Putamen (tissue), 1 donor: Measurements from ENCODE around the gene PDGFB.

Experiments used
- DNase-seq: peaks from one replicate; pipeline ENCODE4 v3.0.0-alpha.2; 2016; ENCODE audit warnings: low spot score

The PDGFB gene

GRCh38 chr22:39207141-39208012, 37.4 kb downstream of the PDGFB start:
- DNase-seq, result no peak

- no peak for DNase-seq
Measured at GRCh38 chr22:39206491-39206890, 38.3 kb downstream of the PDGFB start.

- no peak for DNase-seq
Measured at GRCh38 chr22:39205344-39206021, 39.3 kb downstream of the PDGFB start.

GRCh38 chr22:39204216-39204615, 40.6 kb downstream of the PDGFB start:
- DNase-seq, result no peak

- DNase-seq, result no peak
Measured at GRCh38 chr22:39197578-39197977, 47.2 kb downstream of the PDGFB start.

- DNase-seq, result no peak
Measured at GRCh38 chr22:39194098-39194497, 50.7 kb downstream of the PDGFB start.

- no peak for DNase-seq
Measured at GRCh38 chr22:39188809-39189208, 56.0 kb downstream of the PDGFB start.

GRCh38 chr22:39185601-39186012, 59.2 kb downstream of the PDGFB start:
- DNase-seq, result peak; percentile 81

- DNase-seq, result no peak
Measured at GRCh38 chr22:39184586-39185577, 59.9 kb downstream of the PDGFB start.

GRCh38 chr22:39183991-39184585, 60.7 kb downstream of the PDGFB start:
- peak; percentile 53 for DNase-seq

GRCh38 chr22:39182478-39183030, 62.2 kb downstream of the PDGFB start:
- DNase-seq, result no peak

- no peak for DNase-seq
Measured at GRCh38 chr22:39181778-39182177, 63.0 kb downstream of the PDGFB start.

- DNase-seq, result no peak
Measured at GRCh38 chr22:39181356-39181755, 63.4 kb downstream of the PDGFB start.

- DNase-seq, result no peak
Measured at GRCh38 chr22:39179841-39180335, 64.9 kb downstream of the PDGFB start.

GRCh38 chr22:39179401-39179827, 65.4 kb downstream of the PDGFB start:
- DNase-seq, result no peak

GRCh38 chr22:39178206-39179111, 66.3 kb downstream of the PDGFB start:
- DNase-seq, result no peak

- no peak for DNase-seq
Measured at GRCh38 chr22:39177791-39178190, 67.0 kb downstream of the PDGFB start.

GRCh38 chr22:39177456-39177775, 67.4 kb downstream of the PDGFB start:
- DNase-seq, result no peak

- no peak for DNase-seq
Measured at GRCh38 chr22:39176714-39177455, 67.9 kb downstream of the PDGFB start.
